ENCODE results near the gene CDIP1. TPM values are rescaled to one million over a fixed set of nuclear protein-coding genes. Genes with fewer than 3 reads are reported as not detected.

The CDIP1 gene
- total and polyA plus RNA-seq, 2 experiments from 2014 or later: 39.2 to 57.6 TPM

GRCh38 chr16:4465977-4466779, 72.4 kb downstream of the CDIP1 start:
- Histone ChIP-seq H3K27me3 (ENCODE audit: insufficient read depth) (no peaks in the 10 kb centered on the region), H3K9me2 (ENCODE audit: insufficient read depth) (no peaks in the 10 kb centered on the region), H3K4me3 (no peak overlapping the region), H3F3A (replicated peaks; ENCODE audit: low read depth) (0 out of 2 replicates have a peak, but pooled peaks cover 11% of the 10 kb centered on the region), H2AFZ (no peak overlapping the region), H4K20me1 (replicated peaks; ENCODE audit: insufficient read depth) (no peaks in the 10 kb centered on the region), H3K4me2 (no peak overlapping the region), H3K79me2 (replicated peaks; ENCODE audit: insufficient read depth) (no peaks in the 10 kb centered on the region; the same call in 1 of the 2 replicates), H3K4me1 (ENCODE audit: insufficient read depth) (no peaks in the 10 kb centered on the region), H3K27ac (ENCODE audit: low read depth) (no peak overlapping the region), H3K36me3 (ENCODE audit: insufficient read depth) (peaks cover 13% of the 10 kb centered on the region; the same call in 1 of the 2 replicates)
- Mint-ChIP-seq H3K9me3 (no peaks in the 10 kb centered on the region), H3K4me3 (no peak overlapping the region), H3K36me3 (ENCODE audit: low read depth) (peaks cover 47% of the 10 kb centered on the region), H3K27me3 (ENCODE audit: insufficient read depth, low read depth, poor library complexity) (peaks cover 10% of the 10 kb centered on the region), H3K4me1 (peaks cover 3% of the 10 kb centered on the region; the same call in 2 of the 3 replicates), H3K27ac (no peak overlapping the region)
- ATAC-seq (no peak), DNase-seq (ENCODE audit: low spot score) (no peak)
- TF ChIP-seq JUNB (IDR thresholded peaks at IDR 0.05; ENCODE audit: unreplicated experiment) (no peak), CTCF (conservative IDR thresholded peaks at IDR 0.05; ENCODE audit: low read depth in 2 of 2) (no peak), STAT1 (IDR thresholded peaks at IDR 0.05; ENCODE audit: unreplicated experiment) (no peak), NANOG (IDR thresholded peaks at IDR 0.05; ENCODE audit: borderline replicate concordance) (no peak), ZNF462 (CRISPR knock-in tag; IDR thresholded peaks at IDR 0.05) (no peak), ZNF331 (CRISPR knock-in tag; IDR thresholded peaks at IDR 0.05; ENCODE audit: low read depth) (no peak), REST (IDR thresholded peaks at IDR 0.05; ENCODE audit: unreplicated experiment) (no peak), POLR2AphosphoS5 (IDR thresholded peaks at IDR 0.05; ENCODE audit: low read depth) (no peak), ZNF114 (CRISPR knock-in tag; IDR thresholded peaks at IDR 0.05) (no peak), EZH2 (IDR thresholded peaks at IDR 0.05; ENCODE audit: low read depth, unreplicated experiment) (no peak), EZH2phosphoT487 (IDR thresholded peaks at IDR 0.05; ENCODE audit: unreplicated experiment) (no peak), ETS1 (IDR thresholded peaks at IDR 0.05) (no peak), CREB1 (CRISPR knock-in tag; IDR thresholded peaks at IDR 0.05; ENCODE audit: low read depth) (no peak)
